ENCODE measurements around the gene ANKRD35. TPM values are rescaled to one million over a fixed set of nuclear protein-coding genes. Genes with fewer than 3 reads are reported as not detected.

The ANKRD35 gene
- polyA plus RNA-seq, 1 of the 3 experiments (the other 2 are of a cell fraction) = 0.08 TPM

DNA sequence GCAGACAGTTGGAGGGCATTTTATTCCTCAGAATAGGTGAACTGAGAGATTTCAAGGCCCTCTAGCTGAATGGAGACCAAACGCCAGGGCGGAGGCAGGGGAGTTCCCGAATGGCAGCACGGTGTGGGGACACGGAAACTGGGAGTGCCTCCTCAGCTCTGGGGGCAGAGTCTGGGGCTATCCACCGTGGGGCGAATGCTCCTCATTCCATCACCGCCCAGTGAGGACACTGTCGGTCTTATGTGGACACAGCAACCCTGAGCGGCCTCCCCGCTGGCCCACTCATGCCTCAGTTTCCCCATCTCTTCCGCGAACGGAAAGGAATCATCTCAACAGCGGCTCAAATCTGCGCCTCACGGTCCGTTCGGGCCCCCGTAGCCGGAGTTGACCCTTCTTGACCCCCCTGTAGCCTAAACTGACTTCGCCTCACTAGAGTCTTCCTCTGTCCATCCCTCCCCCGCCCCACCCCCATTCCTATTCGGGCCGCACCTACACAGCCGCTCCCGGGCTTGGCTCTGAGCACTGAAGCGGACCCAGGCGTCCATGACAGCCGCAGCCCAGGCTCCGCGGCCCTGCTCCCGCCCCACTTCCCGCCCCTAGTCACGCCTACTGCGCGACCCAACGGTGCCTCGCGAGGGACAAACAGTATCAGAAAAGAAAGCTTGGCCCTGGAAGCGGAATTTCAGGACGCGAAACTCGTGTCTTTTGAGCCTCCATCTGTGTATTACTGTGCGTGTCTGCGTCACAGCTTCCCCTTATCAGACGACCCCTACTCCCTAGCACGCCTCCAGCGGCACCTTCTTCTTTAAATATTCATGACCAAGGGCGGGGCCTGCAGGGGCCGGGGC is 32.7 kb upstream of the ANKRD35 start, which contains the start of gene PEX11B (continued):
- TF ChIP-seq, protein P1, sequence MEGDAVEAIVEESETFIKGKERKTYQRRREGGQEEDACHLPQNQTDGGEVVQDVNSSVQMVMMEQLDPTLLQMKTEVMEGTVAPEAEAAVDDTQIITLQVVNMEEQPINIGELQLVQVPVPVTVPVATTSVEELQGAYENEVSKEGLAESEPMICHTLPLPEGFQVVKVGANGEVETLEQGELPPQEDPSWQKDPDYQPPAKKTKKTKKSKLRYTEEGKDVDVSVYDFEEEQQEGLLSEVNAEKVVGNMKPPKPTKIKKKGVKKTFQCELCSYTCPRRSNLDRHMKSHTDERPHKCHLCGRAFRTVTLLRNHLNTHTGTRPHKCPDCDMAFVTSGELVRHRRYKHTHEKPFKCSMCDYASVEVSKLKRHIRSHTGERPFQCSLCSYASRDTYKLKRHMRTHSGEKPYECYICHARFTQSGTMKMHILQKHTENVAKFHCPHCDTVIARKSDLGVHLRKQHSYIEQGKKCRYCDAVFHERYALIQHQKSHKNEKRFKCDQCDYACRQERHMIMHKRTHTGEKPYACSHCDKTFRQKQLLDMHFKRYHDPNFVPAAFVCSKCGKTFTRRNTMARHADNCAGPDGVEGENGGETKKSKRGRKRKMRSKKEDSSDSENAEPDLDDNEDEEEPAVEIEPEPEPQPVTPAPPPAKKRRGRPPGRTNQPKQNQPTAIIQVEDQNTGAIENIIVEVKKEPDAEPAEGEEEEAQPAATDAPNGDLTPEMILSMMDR (IDR thresholded peaks at IDR 0.05) = no peak
- TF ChIP-seq NRF1 (IDR thresholded peaks at IDR 0.05; ENCODE audit: low read depth, low read length) (no peak), EP300 (IDR thresholded peaks at IDR 0.05; ENCODE audit: borderline replicate concordance in 1 of 2, low read depth in 1 of 2, low read length in 1 of 2) (no peak), TAF1 (IDR thresholded peaks at IDR 0.05; ENCODE audit: borderline replicate concordance, low read depth, low read length) (no peak; the same call in 1 of the 2 replicates), SMC3 (IDR thresholded peaks at IDR 0.05; ENCODE audit: low read depth, low read length) (no peak)

DNA sequence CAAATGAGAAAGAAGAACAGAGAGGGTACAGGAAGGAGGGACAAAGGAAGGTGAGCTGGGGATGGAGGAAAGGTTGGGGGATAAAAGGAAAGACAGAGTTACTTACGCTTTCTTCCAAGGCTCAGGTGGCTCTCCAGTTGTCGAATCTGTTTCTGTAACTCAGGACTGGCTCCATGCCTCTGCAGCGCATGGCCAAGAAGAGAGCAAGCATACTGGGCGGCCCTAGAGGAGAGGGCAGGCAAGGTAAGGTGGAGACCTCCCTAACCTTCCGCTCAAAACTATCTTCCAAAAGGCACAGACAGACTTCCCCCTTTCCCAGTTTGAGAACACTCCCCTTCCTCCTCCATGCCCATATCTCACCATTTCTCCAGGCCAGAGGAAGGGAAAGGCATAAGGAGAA is 31.9 kb upstream of the ANKRD35 start:
- no peak for DNase-seq
- Histone ChIP-seq H3K9me2 (no peaks in the 10 kb centered on the region), H3K4me3 (ENCODE audit: low read depth in 2 of 2, low read length in 1 of 2) (peak overlapping the region; percentile 83 to 86), H3K79me2 (ENCODE audit: insufficient read depth) (peaks cover 19% of the 10 kb centered on the region; the same call in 1 of the 2 replicates), H3K27me3 (ENCODE audit: insufficient read depth) (no peaks in the 10 kb centered on the region), H3K9ac (peak overlapping the region; percentile 80), H3K4me1 (ENCODE audit: control insufficient read depth in 1 of 2, insufficient read depth in 2 of 2, low read depth in 1 of 2, low read length in 1 of 2) (peaks cover 0 to 18% of the 10 kb centered on the region in 2 experiments; a peak in 2 of 4 replicates), H4K20me1 (ENCODE audit: insufficient read depth) (no peaks in the 10 kb centered on the region), H2AFZ (ENCODE audit: low read depth) (peak overlapping the region; percentile 86; the same call in 1 of the 2 replicates), H3K9me3 (no peaks in the 10 kb centered on the region), H3K4me2 (peak overlapping the region; percentile 91), H3F3A (replicated peaks; ENCODE audit: insufficient read depth) (peaks cover 23% of the 10 kb centered on the region), H3K36me3 (replicated peaks in 1 of 2; ENCODE audit: control insufficient read depth in 1 of 2, insufficient read depth in 2 of 2, low read length in 1 of 2) (peaks cover 21 to 27% of the 10 kb centered on the region in 2 experiments), H3K27ac (ENCODE audit: low read depth in 2 of 2, low read length in 1 of 2) (no peak overlapping the region)
- TF ChIP-seq YY1 (IDR thresholded peaks at IDR 0.05; ENCODE audit: low read depth) (no peak), NFIC (IDR thresholded peaks at IDR 0.05; ENCODE audit: borderline replicate concordance) (no peak), ZBTB33 (IDR thresholded peaks at IDR 0.05; ENCODE audit: borderline replicate concordance, low read depth) (no peak), GATA2 (CRISPR knock-in tag; IDR thresholded peaks at IDR 0.05) (no peak), TAF1 (IDR thresholded peaks at IDR 0.05; ENCODE audit: borderline replicate concordance, low read depth, low read length) (no peak), FOSL2 (IDR thresholded peaks at IDR 0.05; ENCODE audit: borderline replicate concordance, low read depth) (no peak), JUND (IDR thresholded peaks at IDR 0.05) (no peak), SMC3 (IDR thresholded peaks at IDR 0.05; ENCODE audit: low read depth, low read length) (no peak), GABPA (IDR thresholded peaks at IDR 0.05; ENCODE audit: low read depth) (no peak), NRF1 (IDR thresholded peaks at IDR 0.05; ENCODE audit: low read depth, low read length) (no peak)
- TF ChIP-seq, protein P2, sequence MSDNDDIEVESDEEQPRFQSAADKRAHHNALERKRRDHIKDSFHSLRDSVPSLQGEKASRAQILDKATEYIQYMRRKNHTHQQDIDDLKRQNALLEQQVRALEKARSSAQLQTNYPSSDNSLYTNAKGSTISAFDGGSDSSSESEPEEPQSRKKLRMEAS (IDR thresholded peaks at IDR 0.05; ENCODE audit: low read depth) = no peak
- ChIA-PET CTCF (interaction anchor here (2.4 to 16.4 kb wide), 4 partner anchors 9 to 73 kb away, joined by 7 to 281 read pairs (median 12); partner anchors contain the start of genes ITGA10, NUDT17 and RBM8A), POLR2A (interaction anchor here (2.3 kb wide), 1 partner anchor 10 kb away, joined by 19 read pairs; the partner anchor contains the start of gene RBM8A)
- WGBS (ENCODE audit: low lambda C conversion rate) = 86% methylated on average over 5 of the region's 5 CpGs
